HepG2 (cell line): ENCODE data around the gene GPALPP1. TPM values are rescaled to one million over a fixed set of nuclear protein-coding genes. Genes with fewer than 3 reads are reported as not detected.
A peak's percentile ranks its signal among the peaks of the same experiment; 100 is the strongest.

ENCODE experiments used
- CEBPG ChIP-seq: IDR thresholded peaks from 2 replicates; pipeline ENCODE4 v1.6.1; 2016
- HMG20B ChIP-seq: conservative IDR thresholded peaks from 2 replicates; pipeline ENCODE4 v1.6.1; 2016; ENCODE audit warnings: missing genetic modification reagents, missing compliant biosample characterization
- PLRG1 ChIP-seq: fragments of 450-650 bp; conservative IDR thresholded peaks from 2 replicates; pipeline ENCODE4 v1.6.1; 2016
- POLR2AphosphoS5 ChIP-seq: IDR thresholded peaks from 2 replicates; pipeline ENCODE4 v1.6.1; 2012; ENCODE audit warnings: low read depth, low read length
- RAD51 ChIP-seq: fragments of 450-650 bp; IDR thresholded peaks from 2 replicates; pipeline ENCODE4 v1.6.1; 2016; ENCODE audit warnings: borderline replicate concordance
- RXRA ChIP-seq: sonication (generic); formaldehyde crosslinking; IDR thresholded peaks from 2 replicates; pipeline ENCODE4 v1.5.1; 2020; ENCODE audit warnings: missing genetic modification reagents
- SIX4 ChIP-seq: sonication (generic); formaldehyde crosslinking; IDR thresholded peaks from 2 replicates; pipeline ENCODE4 v1.4.0; 2020; ENCODE audit warnings: missing genetic modification reagents
- ZC3H4 ChIP-seq: sonication (generic); formaldehyde crosslinking; IDR thresholded peaks from 2 replicates; pipeline ENCODE4 v1.4.0; 2020; ENCODE audit warnings: missing genetic modification reagents, borderline replicate concordance
- ZMAT3 ChIP-seq: sonication (generic); formaldehyde crosslinking; conservative IDR thresholded peaks from 2 replicates; pipeline ENCODE4 v1.7.0; 2021; ENCODE audit warnings: missing genetic modification reagents
- ZMYM4 ChIP-seq: sonication (generic); formaldehyde crosslinking; IDR thresholded peaks from 2 replicates; pipeline ENCODE4 v1.8.1; 2023; ENCODE audit warnings: mild to moderate bottlenecking, missing genetic modification reagents
- ZNF232 ChIP-seq: sonication (generic); formaldehyde crosslinking; IDR thresholded peaks from 2 replicates; pipeline ENCODE4 v1.4.0; 2020; ENCODE audit warnings: missing genetic modification reagents, borderline replicate concordance
- ZNF713 ChIP-seq: sonication (generic); formaldehyde crosslinking; IDR thresholded peaks from 2 replicates; pipeline ENCODE4 v1.4.0; 2020; ENCODE audit warnings: mild to moderate bottlenecking, missing genetic modification reagents
- ZNF766 ChIP-seq: sonication (generic); formaldehyde crosslinking; IDR thresholded peaks from 2 replicates; pipeline ENCODE4 v1.5.0; 2020; ENCODE audit warnings: missing genetic modification reagents, borderline replicate concordance
- ZSCAN25 ChIP-seq: sonication (generic); formaldehyde crosslinking; IDR thresholded peaks from 2 replicates; pipeline ENCODE4 v1.8.0; 2022; ENCODE audit warnings: mild to moderate bottlenecking, missing genetic modification reagents
- ZSCAN30 ChIP-seq: sonication (generic); formaldehyde crosslinking; IDR thresholded peaks from 2 replicates; pipeline ENCODE4 v1.5.0; 2020; ENCODE audit warnings: mild to moderate bottlenecking, missing genetic modification reagents
- polyA plus RNA-seq, 8 experiments: library from polyadenylated mRNA; depleted of rRNA in 3 of 8; stranded (reverse) in 7 of 8; unstranded in 1 of 8; fragments of >200 nt; fragmentation: Illumina TruSeq in 4 of 8; extraction: Trizol in 4 of 8; gene quantifications; 2 replicates each; pipeline versions ENCODE4 v1.2.1 to v1.2.3, GENCODE V29; 2011 to 2016; ENCODE audit warnings: low read depth in 4 of 8, missing spikeins in 1 of 8, mixed read lengths in 1 of 8; ENCODE audit not compliant: insufficient read depth in 1 of 8
- total RNA-seq, 5 experiments: library from RNA; depleted of rRNA; stranded (reverse); fragments of >200 nt; fragmentation: Illumina TruSeq; extraction: Trizol; gene quantifications; 2 replicates each; pipeline ENCODE4 v1.2.3, GENCODE V29; 2016; ENCODE audit warnings: low read depth in 1 of 5
- TF ChIP-seq, protein P1 (sequence below): sonication (generic); formaldehyde crosslinking; IDR thresholded peaks from 2 replicates; pipeline ENCODE4 v1.4.0; 2020; ENCODE audit warnings: missing genetic modification reagents
- TF ChIP-seq, protein P2 (sequence below): sonication (generic); formaldehyde crosslinking; IDR thresholded peaks from 2 replicates; pipeline ENCODE4 v1.4.0; 2020; ENCODE audit warnings: missing genetic modification reagents
- TF ChIP-seq, protein P3 (sequence below): sonication (generic); formaldehyde crosslinking; IDR thresholded peaks from 2 replicates; pipeline ENCODE4 v1.4.0; 2020; ENCODE audit warnings: mild to moderate bottlenecking, missing genetic modification reagents
- TF ChIP-seq, protein P4 (sequence below): sonication (generic); formaldehyde crosslinking; IDR thresholded peaks from 2 replicates; pipeline ENCODE4 v1.4.0; 2020; ENCODE audit warnings: mild to moderate bottlenecking, missing genetic modification reagents, borderline replicate concordance
- TF ChIP-seq, protein P5 (sequence below): sonication (generic); formaldehyde crosslinking; conservative IDR thresholded peaks from 2 replicates; pipeline ENCODE4 v1.4.0; 2020; ENCODE audit warnings: missing genetic modification reagents

Gene GPALPP1
- total and polyA plus RNA-seq, 2 of the 13 experiments (the other 11 are each of a cell fraction or from before 2014, with no cell fraction given): 12.1 to 23.1 TPM

DNA sequence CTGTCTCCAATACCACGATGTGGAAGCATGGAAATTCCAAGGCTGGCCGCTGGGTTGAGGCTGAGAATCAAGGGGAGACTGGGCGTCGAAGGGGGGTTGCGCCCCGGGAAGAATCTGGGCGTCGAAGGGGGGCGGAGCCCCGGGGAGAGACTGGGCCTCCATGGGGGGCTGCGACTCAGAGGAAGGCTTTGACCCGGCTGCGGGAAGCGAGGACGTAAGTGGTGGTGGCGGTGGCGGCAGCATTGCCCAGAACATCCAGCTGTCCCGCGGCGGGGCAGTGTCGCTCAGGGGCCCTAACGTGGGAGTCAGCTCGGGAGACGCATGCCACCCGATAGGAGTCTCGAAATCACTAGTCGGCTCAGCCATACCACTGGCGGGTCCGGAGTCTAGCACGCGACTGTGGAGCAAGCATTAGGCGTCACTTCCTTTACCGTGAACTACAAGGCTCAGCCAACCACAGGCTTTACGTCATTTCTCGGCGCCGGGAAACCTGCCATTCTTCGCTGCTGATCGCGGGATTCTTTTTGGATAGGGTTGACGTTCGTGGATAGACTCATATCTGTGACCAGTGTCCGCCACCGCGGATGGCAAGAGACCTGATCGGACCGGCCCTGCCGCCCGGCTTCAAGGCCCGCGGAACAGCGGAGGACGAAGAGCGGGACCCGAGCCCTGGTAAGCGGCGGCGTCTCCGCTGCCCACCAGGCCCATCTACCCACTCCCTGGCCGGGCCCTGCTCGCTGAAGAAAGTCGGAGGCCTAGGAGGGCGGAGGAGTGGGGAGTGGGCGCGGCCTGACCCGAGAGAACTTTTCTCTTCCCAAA lies at the start of gene GPALPP1, which contains the start of gene NUFIP1 (continued):
- TF ChIP-seq, protein P1, sequence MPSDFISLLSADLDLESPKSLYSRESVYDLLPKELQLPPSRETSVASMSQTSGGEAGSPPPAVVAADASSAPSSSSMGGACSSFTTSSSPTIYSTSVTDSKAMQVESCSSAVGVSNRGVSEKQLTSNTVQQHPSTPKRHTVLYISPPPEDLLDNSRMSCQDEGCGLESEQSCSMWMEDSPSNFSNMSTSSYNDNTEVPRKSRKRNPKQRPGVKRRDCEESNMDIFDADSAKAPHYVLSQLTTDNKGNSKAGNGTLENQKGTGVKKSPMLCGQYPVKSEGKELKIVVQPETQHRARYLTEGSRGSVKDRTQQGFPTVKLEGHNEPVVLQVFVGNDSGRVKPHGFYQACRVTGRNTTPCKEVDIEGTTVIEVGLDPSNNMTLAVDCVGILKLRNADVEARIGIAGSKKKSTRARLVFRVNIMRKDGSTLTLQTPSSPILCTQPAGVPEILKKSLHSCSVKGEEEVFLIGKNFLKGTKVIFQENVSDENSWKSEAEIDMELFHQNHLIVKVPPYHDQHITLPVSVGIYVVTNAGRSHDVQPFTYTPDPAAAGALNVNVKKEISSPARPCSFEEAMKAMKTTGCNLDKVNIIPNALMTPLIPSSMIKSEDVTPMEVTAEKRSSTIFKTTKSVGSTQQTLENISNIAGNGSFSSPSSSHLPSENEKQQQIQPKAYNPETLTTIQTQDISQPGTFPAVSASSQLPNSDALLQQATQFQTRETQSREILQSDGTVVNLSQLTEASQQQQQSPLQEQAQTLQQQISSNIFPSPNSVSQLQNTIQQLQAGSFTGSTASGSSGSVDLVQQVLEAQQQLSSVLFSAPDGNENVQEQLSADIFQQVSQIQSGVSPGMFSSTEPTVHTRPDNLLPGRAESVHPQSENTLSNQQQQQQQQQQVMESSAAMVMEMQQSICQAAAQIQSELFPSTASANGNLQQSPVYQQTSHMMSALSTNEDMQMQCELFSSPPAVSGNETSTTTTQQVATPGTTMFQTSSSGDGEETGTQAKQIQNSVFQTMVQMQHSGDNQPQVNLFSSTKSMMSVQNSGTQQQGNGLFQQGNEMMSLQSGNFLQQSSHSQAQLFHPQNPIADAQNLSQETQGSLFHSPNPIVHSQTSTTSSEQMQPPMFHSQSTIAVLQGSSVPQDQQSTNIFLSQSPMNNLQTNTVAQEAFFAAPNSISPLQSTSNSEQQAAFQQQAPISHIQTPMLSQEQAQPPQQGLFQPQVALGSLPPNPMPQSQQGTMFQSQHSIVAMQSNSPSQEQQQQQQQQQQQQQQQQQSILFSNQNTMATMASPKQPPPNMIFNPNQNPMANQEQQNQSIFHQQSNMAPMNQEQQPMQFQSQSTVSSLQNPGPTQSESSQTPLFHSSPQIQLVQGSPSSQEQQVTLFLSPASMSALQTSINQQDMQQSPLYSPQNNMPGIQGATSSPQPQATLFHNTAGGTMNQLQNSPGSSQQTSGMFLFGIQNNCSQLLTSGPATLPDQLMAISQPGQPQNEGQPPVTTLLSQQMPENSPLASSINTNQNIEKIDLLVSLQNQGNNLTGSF (CRISPR knock-in tag): no peak; the same call in 1 of the 2 replicates
- TF ChIP-seq SIX4 (CRISPR knock-in tag) (no peak; the same call in 1 of the 2 replicates), ZMYM4 (peak; percentile 94), ZSCAN25 (CRISPR knock-in tag) (no peak), PLRG1 (no peak), POLR2AphosphoS5 (peak; percentile 82), ZNF713 (CRISPR knock-in tag) (no peak), CEBPG (CRISPR knock-in tag) (peak; percentile 51), ZSCAN30 (peak; percentile 49; the same call in 1 of the 2 replicates), RXRA (CRISPR knock-in tag) (peak; percentile 28; the same call in 1 of the 2 replicates), ZC3H4 (CRISPR knock-in tag) (no peak), ZNF766 (CRISPR knock-in tag) (no peak), ZMAT3 (no peak), ZNF232 (0 out of 2 replicates have a peak, but pooled peaks have one; percentile 20), RAD51 (no peak), HMG20B (CRISPR knock-in tag) (no peak)
- TF ChIP-seq, protein P2, sequence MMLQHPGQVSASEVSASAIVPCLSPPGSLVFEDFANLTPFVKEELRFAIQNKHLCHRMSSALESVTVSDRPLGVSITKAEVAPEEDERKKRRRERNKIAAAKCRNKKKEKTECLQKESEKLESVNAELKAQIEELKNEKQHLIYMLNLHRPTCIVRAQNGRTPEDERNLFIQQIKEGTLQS (CRISPR knock-in tag): no peak
- TF ChIP-seq, protein P3, sequence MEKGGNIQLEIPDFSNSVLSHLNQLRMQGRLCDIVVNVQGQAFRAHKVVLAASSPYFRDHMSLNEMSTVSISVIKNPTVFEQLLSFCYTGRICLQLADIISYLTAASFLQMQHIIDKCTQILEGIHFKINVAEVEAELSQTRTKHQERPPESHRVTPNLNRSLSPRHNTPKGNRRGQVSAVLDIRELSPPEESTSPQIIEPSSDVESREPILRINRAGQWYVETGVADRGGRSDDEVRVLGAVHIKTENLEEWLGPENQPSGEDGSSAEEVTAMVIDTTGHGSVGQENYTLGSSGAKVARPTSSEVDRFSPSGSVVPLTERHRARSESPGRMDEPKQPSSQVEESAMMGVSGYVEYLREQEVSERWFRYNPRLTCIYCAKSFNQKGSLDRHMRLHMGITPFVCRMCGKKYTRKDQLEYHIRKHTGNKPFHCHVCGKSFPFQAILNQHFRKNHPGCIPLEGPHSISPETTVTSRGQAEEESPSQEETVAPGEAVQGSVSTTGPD (CRISPR knock-in tag): no peak
- TF ChIP-seq, protein P4, sequence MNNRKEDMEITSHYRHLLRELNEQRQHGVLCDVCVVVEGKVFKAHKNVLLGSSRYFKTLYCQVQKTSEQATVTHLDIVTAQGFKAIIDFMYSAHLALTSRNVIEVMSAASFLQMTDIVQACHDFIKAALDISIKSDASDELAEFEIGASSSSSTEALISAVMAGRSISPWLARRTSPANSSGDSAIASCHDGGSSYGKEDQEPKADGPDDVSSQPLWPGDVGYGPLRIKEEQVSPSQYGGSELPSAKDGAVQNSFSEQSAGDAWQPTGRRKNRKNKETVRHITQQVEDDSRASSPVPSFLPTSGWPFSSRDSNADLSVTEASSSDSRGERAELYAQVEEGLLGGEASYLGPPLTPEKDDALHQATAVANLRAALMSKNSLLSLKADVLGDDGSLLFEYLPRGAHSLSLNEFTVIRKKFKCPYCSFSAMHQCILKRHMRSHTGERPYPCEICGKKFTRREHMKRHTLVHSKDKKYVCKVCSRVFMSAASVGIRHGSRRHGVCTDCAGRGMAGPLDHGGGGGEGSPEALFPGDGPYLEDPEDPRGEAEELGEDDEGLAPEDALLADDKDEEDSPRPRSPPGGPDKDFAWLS (CRISPR knock-in tag): no peak
- TF ChIP-seq, protein P5, sequence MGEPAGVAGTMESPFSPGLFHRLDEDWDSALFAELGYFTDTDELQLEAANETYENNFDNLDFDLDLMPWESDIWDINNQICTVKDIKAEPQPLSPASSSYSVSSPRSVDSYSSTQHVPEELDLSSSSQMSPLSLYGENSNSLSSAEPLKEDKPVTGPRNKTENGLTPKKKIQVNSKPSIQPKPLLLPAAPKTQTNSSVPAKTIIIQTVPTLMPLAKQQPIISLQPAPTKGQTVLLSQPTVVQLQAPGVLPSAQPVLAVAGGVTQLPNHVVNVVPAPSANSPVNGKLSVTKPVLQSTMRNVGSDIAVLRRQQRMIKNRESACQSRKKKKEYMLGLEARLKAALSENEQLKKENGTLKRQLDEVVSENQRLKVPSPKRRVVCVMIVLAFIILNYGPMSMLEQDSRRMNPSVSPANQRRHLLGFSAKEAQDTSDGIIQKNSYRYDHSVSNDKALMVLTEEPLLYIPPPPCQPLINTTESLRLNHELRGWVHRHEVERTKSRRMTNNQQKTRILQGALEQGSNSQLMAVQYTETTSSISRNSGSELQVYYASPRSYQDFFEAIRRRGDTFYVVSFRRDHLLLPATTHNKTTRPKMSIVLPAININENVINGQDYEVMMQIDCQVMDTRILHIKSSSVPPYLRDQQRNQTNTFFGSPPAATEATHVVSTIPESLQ (CRISPR knock-in tag): no peak
